ENCODE measurements around the gene SEPTIN7.

DNA sequence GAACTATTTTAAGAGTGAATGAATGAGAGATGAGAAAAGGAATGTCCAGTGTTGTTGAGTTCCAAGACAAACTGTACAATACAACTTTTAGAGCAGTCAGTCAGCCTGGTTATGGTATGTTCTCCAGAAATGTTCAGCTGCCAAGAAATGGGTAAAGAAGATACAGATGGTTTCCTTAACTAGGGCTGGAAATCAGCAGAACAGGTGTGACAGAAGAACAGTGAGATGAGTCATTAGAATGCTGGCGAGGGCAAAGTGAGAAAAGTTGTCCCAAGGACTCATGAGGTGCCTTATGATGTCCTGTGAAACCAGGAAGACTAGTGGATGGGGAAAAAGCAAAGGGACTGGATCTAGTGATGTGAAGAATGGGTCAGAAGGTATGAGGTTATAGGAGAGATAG lies 20.8 kb upstream of the SEPTIN7 start:
- TF ChIP-seq, protein P1, sequence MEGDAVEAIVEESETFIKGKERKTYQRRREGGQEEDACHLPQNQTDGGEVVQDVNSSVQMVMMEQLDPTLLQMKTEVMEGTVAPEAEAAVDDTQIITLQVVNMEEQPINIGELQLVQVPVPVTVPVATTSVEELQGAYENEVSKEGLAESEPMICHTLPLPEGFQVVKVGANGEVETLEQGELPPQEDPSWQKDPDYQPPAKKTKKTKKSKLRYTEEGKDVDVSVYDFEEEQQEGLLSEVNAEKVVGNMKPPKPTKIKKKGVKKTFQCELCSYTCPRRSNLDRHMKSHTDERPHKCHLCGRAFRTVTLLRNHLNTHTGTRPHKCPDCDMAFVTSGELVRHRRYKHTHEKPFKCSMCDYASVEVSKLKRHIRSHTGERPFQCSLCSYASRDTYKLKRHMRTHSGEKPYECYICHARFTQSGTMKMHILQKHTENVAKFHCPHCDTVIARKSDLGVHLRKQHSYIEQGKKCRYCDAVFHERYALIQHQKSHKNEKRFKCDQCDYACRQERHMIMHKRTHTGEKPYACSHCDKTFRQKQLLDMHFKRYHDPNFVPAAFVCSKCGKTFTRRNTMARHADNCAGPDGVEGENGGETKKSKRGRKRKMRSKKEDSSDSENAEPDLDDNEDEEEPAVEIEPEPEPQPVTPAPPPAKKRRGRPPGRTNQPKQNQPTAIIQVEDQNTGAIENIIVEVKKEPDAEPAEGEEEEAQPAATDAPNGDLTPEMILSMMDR (IDR thresholded peaks at IDR 0.05) = no peak
- no peak for TF ChIP-seq POLR2A (IDR thresholded peaks at IDR 0.05)
